MM.1S (cell line): ENCODE data around the gene WSB2.

Experiments
- CTCF ChIP-seq: fragments of 300-600 bp; sonication (generic); IDR thresholded peaks from 2 replicates; pipeline ENCODE4 v1.5.1; 2016; ENCODE audit warnings: antibody characterized with exemption, low read length, mixed read lengths
- EZH2phosphoT487 ChIP-seq: fragments of 300-600 bp; sonication (generic); IDR thresholded peaks from 2 replicates; pipeline ENCODE4 v1.6.1; 2018; ENCODE audit warnings: antibody characterized with exemption, low read length

- TF ChIP-seq CTCF (no peak), EZH2phosphoT487 (no peak)
Observed at GRCh38 chr12:117994551-117995438, 66.2 kb downstream of the WSB2 start.
